GM12878 (cell line): ENCODE measurements around the gene LHFPL2. TPM values are rescaled to one million over a fixed set of nuclear protein-coding genes. Genes with fewer than 3 reads are reported as not detected.

Source experiments
- ATAC-seq: fragments of 200-7000 bp; cut with Tn5 transposase; 3 replicates; pipeline ENCODE4 v1.9.1; 2020; ENCODE audit warnings: mild to moderate bottlenecking, moderate library complexity
- BruUV-seq: library from RNA; stranded (reverse); fragments of 400-500 nt; replicated peaks from 2 replicates; lab custom pipeline; 2021; lab: Mats Ljungman, UMichigan
- CTCF ChIA-PET: fragments of 300-600 bp; sonication (Branson Sonifier 250); formaldehyde crosslinking; extraction: SDS; loops from one replicate; lab custom pipeline; 2021; ENCODE audit warnings: inconsistent platforms; lab: Yijun Ruan, JAX
- POLR2A ChIA-PET: fragments of 350-600 bp; formaldehyde crosslinking; extraction: SDS; loops from one replicate; lab custom pipeline; 2021; ENCODE audit warnings: inconsistent platforms; lab: Charles Lee
- RAD21 ChIA-PET: fragments of 300-600 bp; sonication (Branson Sonifier 250); formaldehyde crosslinking; loops from one replicate; lab custom pipeline; 2023; ENCODE audit warnings: antibody characterized with exemption; ENCODE audit not compliant: unreplicated experiment; lab: Charles Lee
- SMC1A ChIA-PET: fragments of 300-600 bp; sonication (Branson Sonifier 250); formaldehyde crosslinking; loops from one replicate; lab custom pipeline; 2023; ENCODE audit not compliant: unreplicated experiment, uncharacterized antibody; lab: Charles Lee
- DNase-seq: peaks from one replicate; pipeline ENCODE4 v3.0.0-alpha.2; 2011; ENCODE audit warnings: low read depth, low spot score
- FAIRE-seq: peaks from 3 replicates; lab custom pipeline; 2011; peaks lifted over from hg19 to GRCh38; lab: Jason Lieb, UNC
- H2AFZ ChIP-seq: 2 replicates; pipeline ENCODE4 v1.6.0; 2011; ENCODE audit warnings: low read depth, low read length, control low read depth; ENCODE audit not compliant: control insufficient read depth
- H3K27ac ChIP-seq: 2 replicates; pipeline ENCODE4 v1.5.1; 2011; ENCODE audit warnings: control low read depth; ENCODE audit not compliant: control insufficient read depth, insufficient read depth
- H3K27me3 ChIP-seq, 2 experiments: replicated peaks in 1 of 2; 2 replicates each; pipeline versions ENCODE4 v1.6.0 to v1.6.1; 2011; ENCODE audit warnings: low read length in 1 of 2; ENCODE audit not compliant: control insufficient read depth in 2 of 2, insufficient read depth in 2 of 2
- H3K36me3 ChIP-seq, 2 experiments: 2 replicates each; pipeline ENCODE4 v1.5.1; 2011; ENCODE audit warnings: low read length in 1 of 2; ENCODE audit not compliant: control insufficient read depth in 2 of 2, insufficient read depth in 2 of 2
- H3K4me1 ChIP-seq: 2 replicates; pipeline ENCODE4 v1.6.1; 2011; ENCODE audit warnings: mild to moderate bottlenecking, low read length, moderate library complexity, mixed read lengths; ENCODE audit not compliant: control insufficient read depth, insufficient read depth
- H3K4me2 ChIP-seq: 2 replicates; pipeline ENCODE4 v1.6.0; 2011; ENCODE audit warnings: control low read depth; ENCODE audit not compliant: control insufficient read depth, insufficient read depth
- H3K4me3 ChIP-seq: fragments of 200-600 bp; sonication (generic); 2 replicates; pipeline ENCODE4 v1.5.1; 2016
- H3K79me2 ChIP-seq: 2 replicates; pipeline ENCODE4 v1.6.0; 2011; ENCODE audit warnings: low read length; ENCODE audit not compliant: control insufficient read depth, insufficient read depth
- H3K9ac ChIP-seq: 2 replicates; pipeline ENCODE4 v1.8.0; 2011; ENCODE audit warnings: low read length, control low read depth, mixed read lengths; ENCODE audit not compliant: control insufficient read depth, insufficient read depth
- H3K9me3 ChIP-seq: replicated peaks from 3 replicates; pipeline ENCODE4 v1.5.1; 2011; ENCODE audit warnings: mild to moderate bottlenecking, low read length; ENCODE audit not compliant: control insufficient read depth, insufficient read depth
- H4K20me1 ChIP-seq: 2 replicates; pipeline ENCODE4 v1.6.0; 2011; ENCODE audit not compliant: control insufficient read depth, insufficient read depth
- HDAC2 ChIP-seq: fragments of 200-600 bp; sonication (generic); IDR thresholded peaks from 2 replicates; pipeline ENCODE4 v1.6.1; 2017
- RAD21 ChIP-seq: IDR thresholded peaks from 2 replicates; pipeline ENCODE4 v1.6.1; 2011; ENCODE audit warnings: mild to moderate bottlenecking, low read depth, low read length, moderate library complexity; ENCODE audit not compliant: insufficient read depth
- SMC3 ChIP-seq: IDR thresholded peaks from 2 replicates; pipeline ENCODE4 v1.6.1; 2011; ENCODE audit warnings: low read length, improper control_type of control experiment, borderline replicate concordance
- WGBS: methylation state at CpG from one replicate; pipeline ENCODE4 v1.1.6; 2016; ENCODE audit warnings: low lambda C conversion rate; ENCODE audit not compliant: insufficient replicate concordance, insufficient coverage; ENCODE audit errors: missing lambda C conversion rate; 5-methylcytosine and 5-hydroxymethylcytosine counted together
- in situ Hi-C: fragments of 300-500 bp; cut with MboI; formaldehyde crosslinking; loops from 9 replicates; pipeline ENCODE4 v1.14.3; 2018; ENCODE audit warnings: mixed read lengths
- intact Hi-C: fragments of 100-400 bp; cut with micrococcal nuclease; formaldehyde crosslinking; loops from one replicate; pipeline ENCODE4 v1.14.2; 2022; ENCODE audit not compliant: unreplicated experiment
- polyA plus RNA-seq, 11 experiments: library from polyadenylated mRNA; depleted of rRNA in 4 of 11; unstranded in 6 of 11; stranded (reverse) in 5 of 11; fragments of >200 nt; fragmentation: Nextera tagmentation in 4 of 11; fragmentation: Illumina TruSeq in 1 of 11; extraction: Ambion mirVana in 4 of 11; extraction: Trizol in 1 of 11; gene quantifications; 1 replicate in 1 of 11; 2 replicates in 10 of 11; pipeline versions ENCODE4 v1.2.1 to v1.2.3, GENCODE V29; 2011 to 2016; ENCODE audit warnings: inconsistent platforms in 2 of 11, missing spikeins in 2 of 11, low read depth in 1 of 11
- total RNA-seq, 4 experiments: library from RNA; depleted of rRNA in 3 of 4; stranded (reverse); fragments of >200 nt in 3 of 4; fragmentation: Illumina TruSeq in 1 of 4; extraction: Trizol in 1 of 4; gene quantifications; 2 replicates each; pipeline versions ENCODE4 v1.2.1 to v1.2.3, GENCODE V29; 2013 to 2021
- TF ChIP-seq, protein P1 (sequence below), 3 experiments: IDR thresholded peaks in 2 of 3; conservative IDR thresholded peaks in 1 of 3; 2 replicates each; pipeline ENCODE4 v1.5.1; 2011; ENCODE audit warnings: low read depth in 3 of 3, low read length in 3 of 3, mild to moderate bottlenecking in 3 of 3, control low read depth in 2 of 3, moderate library complexity in 2 of 3, inconsistent platforms in 1 of 3, mixed read lengths in 1 of 3; ENCODE audit not compliant: control insufficient read depth in 2 of 3, insufficient read depth in 1 of 3; ENCODE audit errors: extremely low read depth in 1 of 3

The LHFPL2 gene
- total and polyA plus RNA-seq, 10 of the 15 experiments (the other 5 are each of a cell fraction or from before 2014, with no cell fraction given), result 4.1 to 21.8 (median 12.5) TPM

- ATAC-seq, result peak; percentile 59
- Histone ChIP-seq H4K20me1 (no peaks in the 10 kb centered on the region), H3K4me3 (no peak overlapping the region), H2AFZ (no peak overlapping the region), H3K4me2 (no peak overlapping the region), H3K4me1 (peaks cover 6% of the 10 kb centered on the region), H3K27ac (no peak overlapping the region), H3K36me3 (no peaks in the 10 kb centered on the region; a peak in 2 of 4 replicates), H3K9ac (no peak overlapping the region), H3K27me3 (no peaks in the 10 kb centered on the region), H3K79me2 (no peaks in the 10 kb centered on the region), H3K9me3 (no peaks in the 10 kb centered on the region)
- no peak for FAIRE-seq
- ChIA-PET RAD21 (interaction anchor here (1.2 to 2.2 kb wide), 6 partner anchors 11 to 213 kb away, joined by 3 to 18 read pairs (median 7); no protein-coding TSS in a partner anchor), CTCF (interaction anchor here (0.9 to 7.3 kb wide), 30 partner anchors 8 to 468 kb away, joined by 3 to 68 read pairs (median 4); partner anchors contain the start of gene SCAMP1), SMC1A (interaction anchor here (0.7 to 4.0 kb wide), 14 partner anchors 10 to 438 kb away, joined by 3 to 22 read pairs (median 5); no protein-coding TSS in a partner anchor), POLR2A (interaction anchor here (0.6 kb wide), 1 partner anchor 186 kb away, joined by 10 read pairs; no protein-coding TSS in a partner anchor)
- TF ChIP-seq HDAC2, result no peak
- TF ChIP-seq, protein P1, sequence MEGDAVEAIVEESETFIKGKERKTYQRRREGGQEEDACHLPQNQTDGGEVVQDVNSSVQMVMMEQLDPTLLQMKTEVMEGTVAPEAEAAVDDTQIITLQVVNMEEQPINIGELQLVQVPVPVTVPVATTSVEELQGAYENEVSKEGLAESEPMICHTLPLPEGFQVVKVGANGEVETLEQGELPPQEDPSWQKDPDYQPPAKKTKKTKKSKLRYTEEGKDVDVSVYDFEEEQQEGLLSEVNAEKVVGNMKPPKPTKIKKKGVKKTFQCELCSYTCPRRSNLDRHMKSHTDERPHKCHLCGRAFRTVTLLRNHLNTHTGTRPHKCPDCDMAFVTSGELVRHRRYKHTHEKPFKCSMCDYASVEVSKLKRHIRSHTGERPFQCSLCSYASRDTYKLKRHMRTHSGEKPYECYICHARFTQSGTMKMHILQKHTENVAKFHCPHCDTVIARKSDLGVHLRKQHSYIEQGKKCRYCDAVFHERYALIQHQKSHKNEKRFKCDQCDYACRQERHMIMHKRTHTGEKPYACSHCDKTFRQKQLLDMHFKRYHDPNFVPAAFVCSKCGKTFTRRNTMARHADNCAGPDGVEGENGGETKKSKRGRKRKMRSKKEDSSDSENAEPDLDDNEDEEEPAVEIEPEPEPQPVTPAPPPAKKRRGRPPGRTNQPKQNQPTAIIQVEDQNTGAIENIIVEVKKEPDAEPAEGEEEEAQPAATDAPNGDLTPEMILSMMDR (IDR thresholded peaks at IDR 0.05 in 2 of 3, conservative IDR thresholded peaks at IDR 0.05 in 1 of 3; ENCODE audit: control insufficient read depth in 2 of 3, extremely low read depth in 1 of 3, insufficient read depth in 1 of 3, low read depth in 3 of 3, low read length in 3 of 3), result peak; percentile 31 to 47 (median 36); a peak in 5 of 6 replicates
- peak; percentile 56 for TF ChIP-seq RAD21
- peak; percentile 41; the same call in 1 of the 2 replicates for TF ChIP-seq SMC3
- WGBS, result 50% methylated on average over 3 of the region's 3 CpGs
- in situ Hi-C loops, result no loop called here
- no peak for DNase-seq
- BruUV-seq, result no TSS peak
- intact Hi-C loops, result no loop called here
Measured at GRCh38 chr5:78533356-78533755, 115.2 kb downstream of the LHFPL2 start.
